Thyroid gland (tissue), 4 donors: ENCODE data around the gene CCDC121. TPM values are rescaled to one million over a fixed set of nuclear protein-coding genes. Genes with fewer than 3 reads are reported as not detected.
A peak's percentile ranks its signal among the peaks of the same experiment; 100 is the strongest.

Experiments
- DNase-seq, 2 donors: peaks; one replicate each; pipeline ENCODE4 v3.0.0-alpha.2; 2019
- H3K27ac ChIP-seq, 3 donors: fragments of 200-600 bp; sonication (generic); 1 replicate in 2 of 3; 2 replicates in 1 of 3; pipeline ENCODE4 v1.5.1; 2016 to 2019; ENCODE audit warnings: mild to moderate bottlenecking in 1 of 3, moderate library complexity in 1 of 3
- H3K27me3 ChIP-seq: fragments of 200-600 bp; sonication (generic); one replicate; pipeline ENCODE4 v1.5.1; 2019
- H3K36me3 ChIP-seq, 2 donors: fragments of 200-600 bp; sonication (generic); one replicate each; pipeline ENCODE4 v1.5.1; 2016 to 2019
- H3K4me1 ChIP-seq, 2 donors: fragments of 200-600 bp; sonication (generic); one replicate each; pipeline ENCODE4 v1.5.1; 2017 to 2019
- H3K4me3 ChIP-seq, 3 donors: fragments of 200-600 bp; sonication (generic); replicated peaks in 1 of 3; 1 replicate in 2 of 3; 2 replicates in 1 of 3; pipeline ENCODE4 v1.5.1; 2016; ENCODE audit warnings: mild to moderate bottlenecking in 1 of 3
- H3K9me3 ChIP-seq: fragments of 200-600 bp; sonication (generic); one replicate; pipeline ENCODE4 v1.5.1; 2017
- CTCF ChIP-seq, 6 experiments: fragments of 200-600 bp in 3 of 6; fragments of 450-650 bp in 3 of 6; sonication (generic) in 3 of 6; IDR thresholded peaks; one replicate each; pipeline ENCODE4 v1.5.1; 2016 to 2019; ENCODE audit warnings: antibody characterized with exemption in 6 of 6, mild to moderate bottlenecking in 2 of 6, inconsistent platforms in 1 of 6, moderate library complexity in 1 of 6
- POLR2A ChIP-seq, 2 donors: fragments of 450-650 bp; IDR thresholded peaks; one replicate each; pipeline ENCODE4 v1.6.1; 2017; ENCODE audit warnings: antibody characterized with exemption in 2 of 2, mild to moderate bottlenecking in 2 of 2, moderate library complexity in 1 of 2
- WGBS, 2 donors: methylation state at CpG; one replicate each; pipeline ENCODE4 v1.1.5; 2017; 5-methylcytosine and 5-hydroxymethylcytosine counted together
- intact Hi-C: fragments of 100-400 bp; cut with DNase I; formaldehyde crosslinking; loops from one replicate; pipeline ENCODE4 v1.15.1; 2023
- total RNA-seq, 4 donors: library from RNA; depleted of rRNA; stranded (reverse); fragments of >200 nt; gene quantifications; one replicate each; pipeline ENCODE4 v1.2.3, GENCODE V29; 2016

Gene CCDC121
- total RNA-seq: 1 to 10 TPM; 7.2 to 9.9 (median 8.0) TPM

- H3K9me3 ChIP-seq: no peaks in the 10 kb centered on the region
- H3K36me3 ChIP-seq: peaks cover 8 to 11% of the 10 kb centered on the region in 2 donors
- H3K4me3 ChIP-seq: peak within 1 kb of the TSS; percentile 45 to 69 (median 62)
- peak; percentile 79 to 80 for DNase-seq
- TF ChIP-seq CTCF (IDR thresholded peaks at IDR 0.05) (no peak), POLR2A (IDR thresholded peaks at IDR 0.05) (peak in 1 of 2 donors; percentile 83)
- H3K27ac ChIP-seq: peak within 1 kb of the TSS in 2 of 3 donors; percentile 61 to 89
- intact Hi-C loops: no loop called here
- H3K27me3 ChIP-seq: no peaks in the 10 kb centered on the region
- H3K4me1 ChIP-seq: peaks cover 19 to 26% of the 10 kb centered on the region in 2 donors
- 1% methylated on average over 33 to 37 of the region's 44 CpGs for WGBS, 2 donors
Observed at GRCh38 chr2:27628767-27629709, at the start of gene CCDC121, which contains the start of gene GPN1. TSS of gene CCDC121 (minus strand) at chr2:27629012. CDS start at chr2:27627799, 1,213 bp downstream. TSS of gene GPN1 (plus strand) at chr2:27629050. CDS start at chr2:27629059, 9 bp downstream.

- no peak overlapping the region for H3K4me3 ChIP-seq
- H3K27ac ChIP-seq: no peak overlapping the region
- intact Hi-C loops: no loop called here
- no peak for DNase-seq
- WGBS, 2 donors: 72 to 78% methylated on average over 5 of the region's 5 CpGs
- no peaks in the 10 kb centered on the region for H3K9me3 ChIP-seq
- no peak for TF ChIP-seq CTCF (IDR thresholded peaks at IDR 0.05)
- no peak for TF ChIP-seq POLR2A (IDR thresholded peaks at IDR 0.05)
- no peaks in the 10 kb centered on the region for H3K4me1 ChIP-seq
- H3K36me3 ChIP-seq: peaks cover 48 to 53% of the 10 kb centered on the region in 2 donors
- H3K27me3 ChIP-seq: no peaks in the 10 kb centered on the region
Observed at GRCh38 chr2:27672723-27673486, 44.1 kb upstream of the CCDC121 start.

GRCh38 chr2:27671235-27671634 lies 42.4 kb upstream of the CCDC121 start:
- WGBS, 2 donors: 95 to 96% methylated on average over 4 of the region's 4 CpGs
- DNase-seq: no peak
- Histone ChIP-seq H3K9me3 (no peaks in the 10 kb centered on the region), H3K36me3 (peaks cover 42 to 44% of the 10 kb centered on the region in 2 donors), H3K4me3 (no peak overlapping the region), H3K4me1 (no peaks in the 10 kb centered on the region), H3K27ac (no peak overlapping the region), H3K27me3 (no peaks in the 10 kb centered on the region)
- intact Hi-C loops: no loop called here
- no peak for TF ChIP-seq CTCF (IDR thresholded peaks at IDR 0.05)
- no peak for TF ChIP-seq POLR2A (IDR thresholded peaks at IDR 0.05)

GRCh38 chr2:27667446-27667845 lies 38.6 kb upstream of the CCDC121 start:
- no peaks in the 10 kb centered on the region for H3K9me3 ChIP-seq
- H3K27ac ChIP-seq: no peak overlapping the region
- H3K27me3 ChIP-seq: no peaks in the 10 kb centered on the region
- no peak overlapping the region for H3K4me3 ChIP-seq
- 80 to 84% methylated on average over 1 of the region's 1 CpG for WGBS, 2 donors
- no peak for DNase-seq
- peaks cover 15% of the 10 kb centered on the region in 2 donors for H3K4me1 ChIP-seq
- TF ChIP-seq CTCF (IDR thresholded peaks at IDR 0.05) (no peak), POLR2A (IDR thresholded peaks at IDR 0.05) (no peak)
- H3K36me3 ChIP-seq: peaks cover 31 to 34% of the 10 kb centered on the region in 2 donors
- intact Hi-C loops: loop anchor here (10.0 kb wide), 1 partner anchor 173 kb away; the partner anchor contains the start of genes FNDC4 and GCKR
